Body of pancreas (tissue), 4 donors: Measurements from ENCODE around the gene RASGRP4.

Experiments
- POLR2A ChIP-seq, 3 donors: fragments of 450-650 bp; IDR thresholded peaks; one replicate each; pipeline ENCODE4 v1.6.1; 2016; ENCODE audit warnings: antibody characterized with exemption in 3 of 3, mild to moderate bottlenecking in 2 of 3
- TF ChIP-seq, protein P1 (sequence below), 7 experiments: fragments of 450-650 bp in 4 of 7; fragments of 200-600 bp in 3 of 7; sonication (generic) in 3 of 7; IDR thresholded peaks; one replicate each; pipeline ENCODE4 v1.5.1; 2016 to 2019; ENCODE audit warnings: antibody characterized with exemption in 7 of 7

DNA sequence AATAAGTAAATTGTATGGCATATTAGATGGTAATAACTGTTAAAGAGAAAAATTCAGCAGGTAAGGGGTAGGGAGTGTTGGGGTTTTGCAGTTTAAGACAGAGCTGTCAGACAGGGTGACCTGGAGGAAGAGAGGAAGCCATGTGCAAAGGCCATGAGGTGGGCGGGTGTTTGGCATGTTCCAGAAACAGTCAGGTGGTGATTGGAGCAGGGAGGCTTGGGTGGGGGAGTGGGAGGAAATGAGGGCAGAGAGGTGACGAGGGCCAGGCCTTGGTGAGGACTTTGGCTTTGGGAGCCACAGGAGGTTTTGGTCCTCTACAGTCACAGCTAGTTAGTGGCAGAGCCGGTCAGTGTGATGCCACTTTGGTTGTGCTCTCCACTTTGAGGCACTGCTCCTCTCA lies 27.6 kb upstream of the RASGRP4 start:
- TF ChIP-seq, protein P1, sequence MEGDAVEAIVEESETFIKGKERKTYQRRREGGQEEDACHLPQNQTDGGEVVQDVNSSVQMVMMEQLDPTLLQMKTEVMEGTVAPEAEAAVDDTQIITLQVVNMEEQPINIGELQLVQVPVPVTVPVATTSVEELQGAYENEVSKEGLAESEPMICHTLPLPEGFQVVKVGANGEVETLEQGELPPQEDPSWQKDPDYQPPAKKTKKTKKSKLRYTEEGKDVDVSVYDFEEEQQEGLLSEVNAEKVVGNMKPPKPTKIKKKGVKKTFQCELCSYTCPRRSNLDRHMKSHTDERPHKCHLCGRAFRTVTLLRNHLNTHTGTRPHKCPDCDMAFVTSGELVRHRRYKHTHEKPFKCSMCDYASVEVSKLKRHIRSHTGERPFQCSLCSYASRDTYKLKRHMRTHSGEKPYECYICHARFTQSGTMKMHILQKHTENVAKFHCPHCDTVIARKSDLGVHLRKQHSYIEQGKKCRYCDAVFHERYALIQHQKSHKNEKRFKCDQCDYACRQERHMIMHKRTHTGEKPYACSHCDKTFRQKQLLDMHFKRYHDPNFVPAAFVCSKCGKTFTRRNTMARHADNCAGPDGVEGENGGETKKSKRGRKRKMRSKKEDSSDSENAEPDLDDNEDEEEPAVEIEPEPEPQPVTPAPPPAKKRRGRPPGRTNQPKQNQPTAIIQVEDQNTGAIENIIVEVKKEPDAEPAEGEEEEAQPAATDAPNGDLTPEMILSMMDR (IDR thresholded peaks at IDR 0.05) = no peak
- no peak for TF ChIP-seq POLR2A (IDR thresholded peaks at IDR 0.05)
